Myocyte (in vitro differentiated cells): ENCODE results near the gene ASNSD1. TPM values are rescaled to one million over a fixed set of nuclear protein-coding genes. Genes with fewer than 3 reads are reported as not detected.

ENCODE experiments used
- DNase-seq: peaks from one replicate; pipeline ENCODE4 v3.0.0-alpha.2; 2012; ENCODE audit warnings: low read depth
- polyA plus RNA-seq: library from polyadenylated mRNA; unstranded; fragments of >200 nt; gene quantifications from one replicate; pipeline ENCODE4 v1.2.1, GENCODE V29; 2012; ENCODE audit warnings: missing spikeins
- total RNA-seq: library from RNA; depleted of rRNA; stranded (reverse); fragments of >200 nt; gene quantifications from 2 replicates; pipeline ENCODE4 v1.2.3, GENCODE V29; 2014

The ASNSD1 gene
- total RNA-seq, result 71.9 and 74.0 TPM in 2 replicates
- 24.4 TPM for polyA plus RNA-seq

DNA sequence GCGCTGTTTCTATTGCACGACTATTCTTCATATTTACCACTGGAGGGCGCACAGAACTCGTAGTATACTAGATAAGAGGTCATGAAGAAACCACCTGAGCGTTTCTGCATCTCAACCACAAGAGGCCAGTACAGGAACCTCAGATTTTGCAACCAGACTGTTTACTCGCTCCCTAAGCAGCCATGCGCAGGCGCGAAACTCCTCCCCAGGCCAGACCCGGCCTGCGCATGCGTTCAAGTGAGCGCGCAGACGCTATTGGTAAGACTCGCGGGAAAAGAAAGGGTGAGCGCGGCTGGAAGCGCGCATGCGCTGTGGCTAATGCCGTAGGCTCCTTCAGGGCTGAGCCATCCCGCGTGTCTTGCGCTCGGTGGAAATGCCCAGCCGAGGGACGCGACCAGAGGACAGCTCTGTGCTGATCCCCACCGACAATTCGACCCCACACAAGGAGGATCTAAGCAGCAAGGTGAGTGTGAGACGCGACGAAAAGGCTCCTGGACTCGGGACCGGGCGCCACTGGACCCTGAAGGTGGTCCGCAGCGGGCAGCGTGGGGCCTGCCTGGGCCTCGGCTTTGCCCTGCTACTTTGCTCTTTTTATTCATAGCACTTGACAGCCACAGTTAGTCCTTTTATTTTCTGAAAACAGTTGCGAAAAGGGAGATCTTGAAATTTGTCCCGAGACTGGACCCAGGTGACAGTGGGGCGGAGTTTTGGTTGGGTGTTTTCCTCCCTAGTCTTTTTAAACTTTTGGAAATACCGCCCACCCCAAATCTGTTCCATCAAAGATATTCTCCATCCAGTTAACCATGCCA lies at the start of gene ASNSD1:
TSS of gene ASNSD1 (plus strand) at position 312 of the 809 bp plus-strand sequence. CDS start 4,674 bp downstream, outside the sequence.
- peak; percentile 99 for DNase-seq

DNA sequence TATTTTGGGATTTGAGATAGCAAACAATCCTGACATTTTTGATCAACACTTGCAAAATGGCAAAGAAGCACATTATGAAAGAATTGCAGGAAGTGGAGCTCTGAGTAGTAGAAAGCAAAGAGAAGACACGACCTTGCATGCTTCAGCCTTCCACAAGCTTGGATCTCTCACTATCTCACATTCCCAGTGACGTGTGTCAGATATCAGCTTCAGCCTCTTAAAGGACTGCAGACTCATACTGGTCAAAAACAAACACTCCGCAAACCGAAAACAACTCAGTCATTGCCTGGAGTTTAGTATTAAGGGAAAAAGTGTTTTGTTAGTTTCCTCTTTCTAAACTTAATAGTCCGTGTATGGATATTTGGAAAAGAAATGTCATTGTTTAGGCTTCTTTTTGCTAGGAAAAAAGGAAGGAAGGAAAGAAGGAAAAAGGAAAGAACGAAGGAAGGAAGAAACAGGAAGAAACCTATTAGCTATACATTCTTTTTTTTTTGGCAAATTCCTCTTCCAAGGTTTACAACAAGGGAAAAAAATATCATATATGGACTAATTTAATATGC lies 48.1 kb upstream of the ASNSD1 start:
- peak; percentile 91 for DNase-seq

DNA sequence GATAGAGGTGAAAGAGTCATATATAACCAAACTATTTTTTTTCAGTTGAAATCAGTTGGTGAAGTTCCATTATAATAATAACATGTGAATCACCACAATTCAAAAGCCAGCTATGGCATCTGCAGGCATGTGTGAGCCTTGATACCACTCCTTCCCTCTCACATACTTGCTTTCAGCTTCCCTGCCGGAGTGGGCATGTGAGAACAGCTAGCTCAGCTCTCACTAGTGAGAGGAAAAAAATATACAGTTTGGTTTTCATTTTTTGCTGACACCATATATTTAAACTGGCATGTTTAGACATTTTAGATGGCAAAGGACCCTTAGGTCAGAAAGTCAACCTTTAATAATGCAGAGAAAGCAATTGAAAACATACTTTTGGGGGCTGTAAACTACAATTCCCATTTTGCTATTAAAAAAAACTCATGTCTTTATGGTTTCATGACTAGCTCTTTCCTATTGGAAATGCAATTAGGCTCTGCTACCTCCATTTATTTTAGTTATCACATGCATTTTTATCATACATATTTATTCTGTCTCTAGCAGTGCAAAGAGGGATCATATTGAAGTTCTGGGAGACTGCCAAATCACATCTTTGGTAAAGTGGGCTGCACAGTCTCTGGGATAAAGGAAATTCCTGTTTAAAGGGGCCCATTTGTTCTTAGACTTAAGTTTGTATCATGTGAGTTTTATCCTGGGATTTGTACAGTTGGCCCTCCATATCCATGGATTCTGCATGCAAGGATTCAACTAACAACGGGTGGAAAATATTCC lies 47.4 kb upstream of the ASNSD1 start:
- DNase-seq, result peak; percentile 88

- no peak for DNase-seq
These were observed 46.7 kb upstream of the ASNSD1 start for GRCh38 chr2:189614585-189614984.

- DNase-seq, result no peak
These were observed 43.1 kb upstream of the ASNSD1 start for GRCh38 chr2:189618197-189618596.

DNA sequence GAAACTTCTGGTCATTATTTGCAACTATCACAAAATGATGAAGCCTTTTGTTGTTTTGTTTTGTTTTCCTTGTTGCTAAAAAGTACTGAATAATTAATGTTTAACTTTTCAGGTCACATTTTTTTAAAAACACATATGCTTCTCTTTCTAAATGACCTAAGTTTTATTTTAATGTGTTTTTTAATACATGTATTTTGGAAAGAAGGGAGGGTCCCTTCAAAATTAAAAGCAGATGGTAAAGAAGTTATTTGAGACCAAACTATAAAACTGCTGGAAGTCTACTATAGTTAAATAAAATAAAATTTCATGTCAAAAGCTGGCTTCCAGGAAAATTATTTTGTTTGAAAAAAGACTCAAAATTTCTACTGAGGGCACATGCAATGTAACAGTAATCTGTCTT lies 39.5 kb upstream of the ASNSD1 start:
- no peak for DNase-seq

- no peak for DNase-seq
These were observed 38.2 kb upstream of the ASNSD1 start for GRCh38 chr2:189623049-189623448.

- no peak for DNase-seq
These were observed 36.5 kb upstream of the ASNSD1 start for GRCh38 chr2:189624648-189625355.

GRCh38 chr2:189625636-189626035 lies 35.6 kb upstream of the ASNSD1 start:
- DNase-seq, result no peak

- no peak for DNase-seq
These were observed 33.5 kb upstream of the ASNSD1 start for GRCh38 chr2:189627789-189628188.

DNA sequence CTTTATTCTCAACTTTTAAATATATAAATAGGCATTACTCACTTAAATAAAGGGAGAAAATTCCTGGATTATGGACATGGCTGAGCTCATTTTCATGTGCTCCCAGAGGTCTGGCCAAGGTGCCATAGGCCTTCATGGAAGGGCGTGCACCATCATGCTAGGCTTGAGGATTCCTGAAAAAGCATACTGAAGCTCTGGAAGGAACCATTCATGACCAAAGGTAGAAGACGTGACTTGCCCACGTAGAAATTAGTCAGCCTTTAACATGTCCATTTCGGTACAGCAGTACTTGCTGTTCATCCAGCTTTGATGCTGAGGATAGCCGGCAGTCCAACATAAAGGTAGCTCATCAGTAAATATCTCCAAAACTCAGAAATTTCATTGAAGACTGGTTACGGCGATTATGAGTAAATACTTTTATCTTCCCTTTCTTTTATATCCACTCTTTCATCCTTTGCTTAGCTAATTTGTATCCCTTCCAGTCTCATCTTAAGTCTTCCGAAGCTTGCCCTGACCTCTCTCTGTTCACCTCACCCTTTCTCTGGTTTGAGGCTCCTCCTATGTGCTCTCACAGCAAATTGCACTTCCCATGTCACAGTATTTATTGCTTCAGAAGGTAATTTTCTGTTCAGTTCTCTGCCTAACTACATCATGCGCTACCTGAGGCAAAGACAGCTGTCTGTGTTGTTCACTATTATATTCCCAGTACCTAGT lies 32.3 kb upstream of the ASNSD1 start:
- DNase-seq, result no peak

- no peak for DNase-seq
These were observed 31.5 kb upstream of the ASNSD1 start for GRCh38 chr2:189629531-189630453.

DNA sequence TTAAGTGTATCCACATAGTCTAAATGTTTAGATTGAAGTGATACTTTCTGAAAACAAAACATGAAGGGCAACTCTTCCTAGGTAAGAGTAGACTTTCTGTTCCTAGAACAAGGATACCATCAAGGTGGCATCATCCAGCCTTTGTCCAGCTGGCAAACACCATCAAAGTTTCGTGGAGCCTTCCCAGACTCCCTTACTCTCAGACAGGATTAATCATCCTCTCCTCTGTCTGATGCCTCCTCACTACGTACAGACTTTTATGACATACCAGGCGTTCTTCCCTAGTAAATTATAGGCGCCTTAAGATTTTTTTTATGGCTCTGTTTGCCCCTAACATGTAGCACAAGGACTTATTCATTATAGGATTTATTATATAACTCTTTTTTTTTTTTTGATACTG lies 29.4 kb upstream of the ASNSD1 start:
- DNase-seq, result no peak

DNA sequence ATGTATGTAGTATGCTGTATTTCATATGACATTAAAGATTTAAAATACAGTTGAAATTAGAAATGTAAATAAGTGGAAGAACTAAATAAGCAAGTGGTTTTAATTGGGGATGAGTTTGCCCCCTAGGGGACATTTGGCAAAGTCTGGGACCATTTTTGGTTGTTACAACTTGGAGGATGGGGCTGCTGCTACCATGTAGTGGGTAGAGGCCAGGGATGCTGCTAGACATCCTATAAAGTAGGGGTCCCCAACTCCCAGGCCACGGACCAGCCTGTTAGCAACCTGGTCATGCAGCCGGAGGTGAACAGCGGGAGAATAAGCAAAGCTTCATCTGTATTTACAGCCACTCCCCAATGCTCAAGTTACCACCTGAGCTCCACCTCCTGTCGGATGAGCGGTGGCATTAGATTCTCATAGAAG lies 27.9 kb upstream of the ASNSD1 start:
- peak; percentile 20 for DNase-seq

DNA sequence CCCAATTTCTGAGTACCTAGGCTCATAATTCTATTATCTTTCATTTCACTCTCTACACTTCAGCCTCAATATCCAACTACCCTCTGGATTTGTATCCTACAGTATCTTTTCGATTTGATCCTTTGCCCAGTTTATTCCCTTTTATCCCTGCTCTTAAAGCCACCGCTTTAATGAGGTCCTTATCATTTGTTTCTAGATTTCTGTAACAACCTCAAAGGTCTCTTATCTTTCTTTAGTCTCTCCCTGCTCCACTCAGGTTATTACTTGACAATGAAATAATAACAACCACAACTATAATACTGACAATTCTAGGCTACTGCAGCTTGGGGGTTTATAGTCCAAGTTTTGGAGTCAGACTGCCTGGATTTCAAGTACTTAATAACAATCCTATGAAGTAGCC lies 25.9 kb upstream of the ASNSD1 start:
- no peak for DNase-seq

- no peak for DNase-seq
These were observed 22.8 kb upstream of the ASNSD1 start for GRCh38 chr2:189638301-189639006.

- no peak for DNase-seq
These were observed 22.2 kb upstream of the ASNSD1 start for GRCh38 chr2:189639007-189639609.

DNA sequence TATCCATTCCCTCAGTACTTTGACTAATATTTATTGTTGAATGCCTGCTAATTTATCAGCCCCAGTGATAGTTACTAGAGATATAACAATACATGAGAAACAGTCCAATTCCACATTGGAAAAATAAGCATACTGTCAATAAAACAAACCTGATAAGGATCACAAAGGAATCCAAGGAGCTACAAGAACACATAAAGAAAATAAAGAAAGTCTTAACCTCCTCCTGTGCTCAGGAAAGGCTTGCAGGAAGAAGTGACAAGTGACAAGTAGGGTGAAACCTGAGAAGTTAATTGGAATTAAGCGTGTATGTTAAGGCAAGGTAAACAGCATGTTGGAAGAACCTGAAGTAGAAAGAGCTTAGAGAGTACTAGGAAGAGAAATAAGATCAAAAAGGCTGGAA lies 20.3 kb upstream of the ASNSD1 start:
- no peak for DNase-seq

DNA sequence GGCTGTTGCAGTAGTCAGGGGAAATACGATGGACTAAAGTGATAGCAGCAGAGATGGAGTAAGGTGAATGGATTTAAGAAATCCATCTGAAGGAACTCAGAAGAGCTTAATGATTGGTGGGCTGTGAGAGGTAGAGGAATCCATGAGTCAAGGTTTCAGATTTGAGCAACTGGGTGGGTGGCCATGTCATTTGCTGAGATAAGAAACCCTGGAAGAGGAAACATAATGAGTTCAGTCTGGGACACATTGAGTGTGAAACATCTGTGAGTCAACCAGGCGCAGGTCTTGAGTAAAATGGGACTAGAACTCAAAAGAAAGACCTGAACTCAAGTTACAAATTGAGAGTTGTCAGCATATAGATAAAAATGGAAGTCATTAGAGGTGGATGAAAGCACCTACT lies 19.7 kb upstream of the ASNSD1 start:
- DNase-seq, result no peak
